Vagina (tissue), 2 donors: ENCODE results near the gene KEL.

Source experiments
- POLR2A ChIP-seq, 2 donors: fragments of 450-650 bp; IDR thresholded peaks; one replicate each; pipeline ENCODE4 v1.6.1; 2017; ENCODE audit warnings: antibody characterized with exemption in 2 of 2, mild to moderate bottlenecking in 2 of 2, moderate library complexity in 2 of 2
- POLR2AphosphoS5 ChIP-seq, 2 donors: sonication (generic); formaldehyde crosslinking; IDR thresholded peaks; one replicate each; pipeline ENCODE4 v1.9.0; 2017; ENCODE audit warnings: antibody characterized with exemption in 2 of 2, mild to moderate bottlenecking in 2 of 2, low read depth in 1 of 2; ENCODE audit not compliant: insufficient read depth in 1 of 2
- TF ChIP-seq, protein P1 (sequence below), 3 experiments: fragments of 450-650 bp in 2 of 3; fragments of 200-600 bp in 1 of 3; sonication (generic) in 1 of 3; IDR thresholded peaks; one replicate each; pipeline ENCODE4 v1.5.1; 2017 to 2019; ENCODE audit warnings: antibody characterized with exemption in 3 of 3, mild to moderate bottlenecking in 2 of 3, moderate library complexity in 2 of 3

DNA sequence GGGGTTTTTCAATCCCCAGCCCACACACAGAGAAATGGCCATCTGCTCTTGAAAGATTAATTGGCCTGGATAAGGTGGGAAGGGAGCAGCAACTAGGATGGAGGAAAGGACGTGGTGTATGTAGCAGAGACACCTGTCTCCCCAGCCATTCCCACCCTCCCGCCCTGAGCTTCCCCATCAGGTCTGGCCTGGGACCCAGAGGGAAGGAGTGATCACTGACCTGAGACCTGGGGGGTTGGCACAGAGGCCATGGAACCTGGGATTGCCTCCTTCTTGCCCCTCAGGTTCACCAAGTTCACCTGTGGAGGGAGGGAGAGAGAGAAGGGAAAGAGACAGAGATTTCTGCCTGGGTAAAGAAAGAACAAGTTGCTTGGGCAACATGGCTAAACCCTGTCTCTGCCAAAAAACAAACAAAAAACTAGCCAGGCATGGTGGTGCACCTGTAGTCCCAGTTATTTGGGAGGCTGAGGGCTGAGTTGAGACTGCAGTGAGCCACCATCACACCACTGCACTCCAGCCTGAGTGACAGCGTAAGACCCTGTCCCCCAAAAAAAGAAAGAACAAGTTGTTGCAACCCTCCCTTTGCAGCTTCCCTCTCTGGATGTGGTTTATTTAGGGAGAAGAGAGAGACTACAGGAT is 65.3 kb downstream of the KEL start:
- TF ChIP-seq POLR2AphosphoS5 (IDR thresholded peaks at IDR 0.05; ENCODE audit: insufficient read depth in 1 of 2, low read depth in 1 of 2) (no peak), POLR2A (IDR thresholded peaks at IDR 0.05) (no peak)
- TF ChIP-seq, protein P1, sequence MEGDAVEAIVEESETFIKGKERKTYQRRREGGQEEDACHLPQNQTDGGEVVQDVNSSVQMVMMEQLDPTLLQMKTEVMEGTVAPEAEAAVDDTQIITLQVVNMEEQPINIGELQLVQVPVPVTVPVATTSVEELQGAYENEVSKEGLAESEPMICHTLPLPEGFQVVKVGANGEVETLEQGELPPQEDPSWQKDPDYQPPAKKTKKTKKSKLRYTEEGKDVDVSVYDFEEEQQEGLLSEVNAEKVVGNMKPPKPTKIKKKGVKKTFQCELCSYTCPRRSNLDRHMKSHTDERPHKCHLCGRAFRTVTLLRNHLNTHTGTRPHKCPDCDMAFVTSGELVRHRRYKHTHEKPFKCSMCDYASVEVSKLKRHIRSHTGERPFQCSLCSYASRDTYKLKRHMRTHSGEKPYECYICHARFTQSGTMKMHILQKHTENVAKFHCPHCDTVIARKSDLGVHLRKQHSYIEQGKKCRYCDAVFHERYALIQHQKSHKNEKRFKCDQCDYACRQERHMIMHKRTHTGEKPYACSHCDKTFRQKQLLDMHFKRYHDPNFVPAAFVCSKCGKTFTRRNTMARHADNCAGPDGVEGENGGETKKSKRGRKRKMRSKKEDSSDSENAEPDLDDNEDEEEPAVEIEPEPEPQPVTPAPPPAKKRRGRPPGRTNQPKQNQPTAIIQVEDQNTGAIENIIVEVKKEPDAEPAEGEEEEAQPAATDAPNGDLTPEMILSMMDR (IDR thresholded peaks at IDR 0.05) = no peak
